ENCODE measurements around the gene RGS2.

- TF ChIP-seq SP1 (IDR thresholded peaks at IDR 0.05): no peak
- no peak for TF ChIP-seq ZNF384 (IDR thresholded peaks at IDR 0.05)
- no peak for TF ChIP-seq FOXA1 (IDR thresholded peaks at IDR 0.05)
- no peak for TF ChIP-seq LEF1 (IDR thresholded peaks at IDR 0.05; ENCODE audit: borderline replicate concordance)
- no peak for TF ChIP-seq CTBP1 (IDR thresholded peaks at IDR 0.05; ENCODE audit: borderline replicate concordance)
- TF ChIP-seq NFRKB (IDR thresholded peaks at IDR 0.05): no peak
- no peak for TF ChIP-seq SUZ12 (IDR thresholded peaks at IDR 0.05)
- no peak for TF ChIP-seq BHLHE40 (IDR thresholded peaks at IDR 0.05; ENCODE audit: borderline replicate concordance)
- TF ChIP-seq, protein P1, sequence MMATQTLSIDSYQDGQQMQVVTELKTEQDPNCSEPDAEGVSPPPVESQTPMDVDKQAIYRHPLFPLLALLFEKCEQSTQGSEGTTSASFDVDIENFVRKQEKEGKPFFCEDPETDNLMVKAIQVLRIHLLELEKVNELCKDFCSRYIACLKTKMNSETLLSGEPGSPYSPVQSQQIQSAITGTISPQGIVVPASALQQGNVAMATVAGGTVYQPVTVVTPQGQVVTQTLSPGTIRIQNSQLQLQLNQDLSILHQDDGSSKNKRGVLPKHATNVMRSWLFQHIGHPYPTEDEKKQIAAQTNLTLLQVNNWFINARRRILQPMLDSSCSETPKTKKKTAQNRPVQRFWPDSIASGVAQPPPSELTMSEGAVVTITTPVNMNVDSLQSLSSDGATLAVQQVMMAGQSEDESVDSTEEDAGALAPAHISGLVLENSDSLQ (IDR thresholded peaks at IDR 0.05): no peak
- TF ChIP-seq ELF4 (IDR thresholded peaks at IDR 0.05): no peak
- TF ChIP-seq FOXK2 (IDR thresholded peaks at IDR 0.05): no peak
These were observed 49.7 kb upstream of the RGS2 start for GRCh38 chr1:192759104-192759503.
